ENCODE results near the gene PRKCA.

DNA sequence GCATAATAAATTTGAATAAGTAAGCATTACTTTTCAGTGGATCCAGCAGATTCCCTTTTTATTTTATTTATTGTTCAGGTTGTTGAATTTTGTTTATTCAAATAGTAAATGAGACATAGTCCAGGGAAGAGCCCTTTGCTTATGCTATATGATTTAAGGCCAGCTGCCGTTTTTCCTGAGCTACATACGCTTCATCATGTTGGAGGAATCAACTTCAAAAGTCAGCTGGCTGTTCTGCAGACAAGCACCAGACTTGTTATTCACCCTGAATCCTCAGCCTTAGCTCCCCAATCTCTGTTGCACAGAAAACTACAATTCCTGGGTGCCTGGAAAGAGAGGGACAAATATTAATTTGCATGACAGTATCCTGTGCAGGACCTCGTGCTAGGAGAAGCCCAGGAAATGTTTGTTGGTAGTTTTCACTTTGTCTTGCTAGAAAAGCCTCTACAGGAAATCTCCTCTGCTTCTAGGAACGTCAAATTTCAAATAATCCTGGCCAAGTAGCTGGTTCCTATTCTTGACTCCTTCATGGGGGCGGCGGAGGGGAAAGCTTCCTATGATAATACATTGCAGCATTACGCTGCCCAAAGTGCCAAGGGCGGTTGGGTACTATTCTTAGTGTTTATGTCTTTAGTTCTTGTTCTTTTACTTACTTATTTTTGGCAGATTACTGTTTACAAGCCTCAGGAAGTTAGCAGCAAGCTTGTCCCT lies 101.6 kb downstream of the PRKCA start:
- TF ChIP-seq SIN3A (IDR thresholded peaks at IDR 0.05; ENCODE audit: borderline replicate concordance, insufficient read depth, low read length): no peak
- TF ChIP-seq, protein P1, sequence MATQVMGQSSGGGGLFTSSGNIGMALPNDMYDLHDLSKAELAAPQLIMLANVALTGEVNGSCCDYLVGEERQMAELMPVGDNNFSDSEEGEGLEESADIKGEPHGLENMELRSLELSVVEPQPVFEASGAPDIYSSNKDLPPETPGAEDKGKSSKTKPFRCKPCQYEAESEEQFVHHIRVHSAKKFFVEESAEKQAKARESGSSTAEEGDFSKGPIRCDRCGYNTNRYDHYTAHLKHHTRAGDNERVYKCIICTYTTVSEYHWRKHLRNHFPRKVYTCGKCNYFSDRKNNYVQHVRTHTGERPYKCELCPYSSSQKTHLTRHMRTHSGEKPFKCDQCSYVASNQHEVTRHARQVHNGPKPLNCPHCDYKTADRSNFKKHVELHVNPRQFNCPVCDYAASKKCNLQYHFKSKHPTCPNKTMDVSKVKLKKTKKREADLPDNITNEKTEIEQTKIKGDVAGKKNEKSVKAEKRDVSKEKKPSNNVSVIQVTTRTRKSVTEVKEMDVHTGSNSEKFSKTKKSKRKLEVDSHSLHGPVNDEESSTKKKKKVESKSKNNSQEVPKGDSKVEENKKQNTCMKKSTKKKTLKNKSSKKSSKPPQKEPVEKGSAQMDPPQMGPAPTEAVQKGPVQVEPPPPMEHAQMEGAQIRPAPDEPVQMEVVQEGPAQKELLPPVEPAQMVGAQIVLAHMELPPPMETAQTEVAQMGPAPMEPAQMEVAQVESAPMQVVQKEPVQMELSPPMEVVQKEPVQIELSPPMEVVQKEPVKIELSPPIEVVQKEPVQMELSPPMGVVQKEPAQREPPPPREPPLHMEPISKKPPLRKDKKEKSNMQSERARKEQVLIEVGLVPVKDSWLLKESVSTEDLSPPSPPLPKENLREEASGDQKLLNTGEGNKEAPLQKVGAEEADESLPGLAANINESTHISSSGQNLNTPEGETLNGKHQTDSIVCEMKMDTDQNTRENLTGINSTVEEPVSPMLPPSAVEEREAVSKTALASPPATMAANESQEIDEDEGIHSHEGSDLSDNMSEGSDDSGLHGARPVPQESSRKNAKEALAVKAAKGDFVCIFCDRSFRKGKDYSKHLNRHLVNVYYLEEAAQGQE (IDR thresholded peaks at IDR 0.05; ENCODE audit: insufficient read depth in 1 of 2, low read depth in 2 of 2, low read length in 2 of 2): no peak
